Amniotic epithelial cell (primary cell): ENCODE measurements around the gene DGKB.

ENCODE experiments used
- DNase-seq: peaks from one replicate; pipeline ENCODE4 v3.0.0-alpha.2; 2010; ENCODE audit warnings: low read depth

DGKB gene

GRCh38 chr7:14380881-14381280 lies 521.7 kb downstream of the DGKB start:
- DNase-seq: no peak

GRCh38 chr7:14377646-14378266 lies 524.8 kb downstream of the DGKB start:
- DNase-seq: peak; percentile 47

- DNase-seq: no peak
These were observed 525.8 kb downstream of the DGKB start for GRCh38 chr7:14376711-14377110.

- DNase-seq: no peak
These were observed 526.6 kb downstream of the DGKB start for GRCh38 chr7:14375998-14376397.

GRCh38 chr7:14374336-14374735 lies 528.2 kb downstream of the DGKB start:
- DNase-seq: no peak

- no peak for DNase-seq
These were observed 534.3 kb downstream of the DGKB start for GRCh38 chr7:14368285-14368684.

- DNase-seq: no peak
These were observed 551.4 kb downstream of the DGKB start for GRCh38 chr7:14351167-14351566.

- no peak for DNase-seq
These were observed 561.3 kb downstream of the DGKB start for GRCh38 chr7:14341200-14341775.

- DNase-seq: no peak
These were observed 562.0 kb downstream of the DGKB start for GRCh38 chr7:14340393-14341074.

GRCh38 chr7:14339861-14340260 lies 562.7 kb downstream of the DGKB start:
- DNase-seq: no peak

- DNase-seq: peak; percentile 3
These were observed 566.3 kb downstream of the DGKB start for GRCh38 chr7:14336256-14336655.

- peak; percentile 93 for DNase-seq
These were observed 570.4 kb downstream of the DGKB start for GRCh38 chr7:14332155-14332554.

- no peak for DNase-seq
These were observed 577.8 kb downstream of the DGKB start for GRCh38 chr7:14324767-14325166.

- no peak for DNase-seq
These were observed 579.8 kb downstream of the DGKB start for GRCh38 chr7:14322724-14323123.

- DNase-seq: no peak
These were observed 580.6 kb downstream of the DGKB start for GRCh38 chr7:14321947-14322346.

GRCh38 chr7:14309432-14309831 lies 593.1 kb downstream of the DGKB start:
- no peak for DNase-seq

- no peak for DNase-seq
These were observed 597.2 kb downstream of the DGKB start for GRCh38 chr7:14305233-14305866.

GRCh38 chr7:14303536-14303935 lies 599.0 kb downstream of the DGKB start:
- DNase-seq: no peak

- no peak for DNase-seq
These were observed 607.9 kb downstream of the DGKB start for GRCh38 chr7:14294637-14295036.

GRCh38 chr7:14293434-14293833 lies 609.1 kb downstream of the DGKB start:
- no peak for DNase-seq

- DNase-seq: no peak
These were observed 609.8 kb downstream of the DGKB start for GRCh38 chr7:14292737-14293136.

- no peak for DNase-seq
These were observed 612.6 kb downstream of the DGKB start for GRCh38 chr7:14289957-14290356.

GRCh38 chr7:14288701-14289100 lies 613.9 kb downstream of the DGKB start:
- DNase-seq: no peak
